GM23248 (cell line): Measurements from ENCODE around the gene NPAT.

Source experiments
- EZH2 ChIP-seq: fragments of 200-600 bp; sonication (generic); IDR thresholded peaks from 2 replicates; pipeline ENCODE4 v1.6.1; 2018; ENCODE audit warnings: antibody characterized with exemption, mild to moderate bottlenecking; ENCODE audit not compliant: insufficient read depth, poor library complexity, severe bottlenecking
- EZH2phosphoT487 ChIP-seq: fragments of 200-600 bp; sonication (generic); IDR thresholded peaks from 2 replicates; pipeline ENCODE4 v1.6.1; 2018; ENCODE audit warnings: antibody characterized with exemption, moderate library complexity, mild to moderate bottlenecking, low read depth; ENCODE audit not compliant: insufficient read depth

GRCh38 chr11:108199446-108200321, 22.8 kb downstream of the NPAT start:
- TF ChIP-seq EZH2 = no peak
- TF ChIP-seq EZH2phosphoT487 = no peak
